GM23338 (cell line): ENCODE measurements around the gene SPDYE3.

Experiments used
- CREB1 ChIP-seq: fragments of 250-450 bp; sonication (Bioruptor Pico); IDR thresholded peaks from 2 replicates; pipeline ENCODE4 v1.5.0; 2020; ENCODE audit warnings: low read depth, mild to moderate bottlenecking, moderate library complexity
- CTCF ChIP-seq, 2 experiments: fragments of 200-600 bp in 1 of 2; sonication (generic) in 1 of 2; conservative IDR thresholded peaks; 2 replicates each; pipeline versions ENCODE4 v1.5.1 to v1.6.1; 2016 to 2017; ENCODE audit warnings: antibody characterized with exemption in 2 of 2, low read depth in 2 of 2, mild to moderate bottlenecking in 2 of 2, moderate library complexity in 1 of 2
- EZH2 ChIP-seq: fragments of 200-600 bp; sonication (generic); IDR thresholded peaks from one replicate; pipeline ENCODE4 v1.8.0; 2017; ENCODE audit warnings: antibody characterized with exemption, mild to moderate bottlenecking, low read depth; ENCODE audit not compliant: unreplicated experiment
- NANOG ChIP-seq: IDR thresholded peaks from 2 replicates; pipeline ENCODE4 v1.6.1; 2016; ENCODE audit warnings: antibody characterized with exemption, borderline replicate concordance
- POLR2AphosphoS5 ChIP-seq: IDR thresholded peaks from 2 replicates; pipeline ENCODE4 v1.6.1; 2016; ENCODE audit warnings: antibody characterized with exemption, low read depth
- ZNF331 ChIP-seq: fragments of 250-450 bp; sonication (Bioruptor Pico); IDR thresholded peaks from 2 replicates; pipeline ENCODE4 v1.5.0; 2020; ENCODE audit warnings: low read depth, mild to moderate bottlenecking, moderate library complexity
- ZNF462 ChIP-seq: fragments of 250-450 bp; sonication (Bioruptor Pico); IDR thresholded peaks from 2 replicates; pipeline ENCODE4 v1.5.0; 2020; ENCODE audit warnings: mild to moderate bottlenecking, moderate library complexity

DNA sequence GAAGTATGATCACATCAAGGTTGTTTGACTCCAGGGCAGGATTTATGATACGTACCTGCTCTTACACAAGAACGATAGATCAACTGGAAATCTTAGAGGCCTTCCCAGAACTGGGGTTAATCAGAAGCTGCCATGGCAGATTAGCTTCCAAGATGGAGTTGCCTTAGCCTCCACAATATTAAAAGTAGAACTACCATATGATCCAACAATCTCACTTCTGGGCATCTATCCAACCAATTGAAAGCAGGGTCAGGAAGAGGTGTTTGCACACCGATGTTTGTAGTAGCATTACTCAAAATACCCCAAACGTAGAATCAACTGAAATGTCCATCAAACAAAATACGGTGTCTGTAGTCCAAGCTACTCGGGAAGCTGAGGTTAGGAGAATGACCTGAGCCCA lies 57.0 kb downstream of the SPDYE3 start:
- no peak for TF ChIP-seq CTCF (conservative IDR thresholded peaks at IDR 0.05; ENCODE audit: low read depth in 2 of 2)
- TF ChIP-seq ZNF331 (CRISPR knock-in tag), result no peak
- no peak for TF ChIP-seq POLR2AphosphoS5
- TF ChIP-seq ZNF462 (CRISPR knock-in tag), result no peak
- TF ChIP-seq EZH2, result no peak
- no peak for TF ChIP-seq CREB1 (CRISPR knock-in tag)
- no peak for TF ChIP-seq NANOG
